Left lung (tissue), 10 donors: Measurements from ENCODE around the gene GSG1L2. TPM values are rescaled to one million over a fixed set of nuclear protein-coding genes. Genes with fewer than 3 reads are reported as not detected.

Experiments used
- ATAC-seq: fragments of 200-7000 bp; cut with Tn5 transposase; one replicate; pipeline ENCODE4 v1.9.1; 2020; ENCODE audit warnings: moderate library complexity
- DNase-seq, 4 donors: peaks; one replicate each; pipeline ENCODE4 v3.0.0-alpha.2; 2013 to 2020
- H3K27ac ChIP-seq, 2 donors: fragments of 200-600 bp; sonication (generic) in 1 of 2; one replicate each; pipeline versions ENCODE4 v1.5.0 to v1.8.0; 2020 to 2021
- H3K27me3 ChIP-seq, 2 donors: fragments of 200-600 bp; sonication (generic) in 1 of 2; one replicate each; pipeline versions ENCODE4 v1.5.0 to v1.8.0; 2020 to 2021
- H3K36me3 ChIP-seq, 2 donors: fragments of 200-600 bp; sonication (generic) in 1 of 2; one replicate each; pipeline versions ENCODE4 v1.5.0 to v1.8.0; 2020 to 2021
- H3K4me1 ChIP-seq, 2 donors: fragments of 200-600 bp; one replicate each; pipeline ENCODE4 v1.8.0; 2021
- H3K4me3 ChIP-seq, 2 donors: fragments of 200-600 bp; sonication (generic) in 1 of 2; one replicate each; pipeline versions ENCODE4 v1.5.0 to v1.8.0; 2020 to 2021; ENCODE audit warnings: mild to moderate bottlenecking in 1 of 2
- H3K9me3 ChIP-seq, 2 donors: fragments of 200-600 bp; sonication (generic) in 1 of 2; one replicate each; pipeline versions ENCODE4 v1.5.0 to v1.8.0; 2020 to 2021
- intact Hi-C, 2 donors: fragments of 100-400 bp; cut with DNase I; formaldehyde crosslinking; loops; one replicate each; pipeline versions ENCODE4 v1.11.2 to v1.14.2; 2022
- polyA plus RNA-seq, 6 donors: library from polyadenylated mRNA; unstranded; fragments of 120-200 nt; gene quantifications; one replicate each; pipeline ENCODE4 v1.2.1, GENCODE V29; 2013; ENCODE audit not compliant: insufficient read length in 6 of 6
- total RNA-seq, 2 donors: library from RNA; stranded (reverse); fragmentation: NEBNext Ultra II Directional; extraction: Animal tissue kit (Norgen Biotek cat#: 25700); gene quantifications; one replicate each; pipeline ENCODE4 v1.2.1, GENCODE V29; 2021
- TF ChIP-seq, protein P1 (sequence below), 2 donors: fragments of 200-600 bp; sonication (generic) in 1 of 2; IDR thresholded peaks; one replicate each; pipeline versions ENCODE4 v1.5.0 to v1.8.0; 2021; ENCODE audit warnings: antibody characterized with exemption in 2 of 2
- donor health status: DM: no; HTN: yes; CAD: no.
- donor health status: DM: no; HTN: no; CAD: no.

The GSG1L2 gene
- total and polyA plus RNA-seq, 8 donors, result not detected

DNA sequence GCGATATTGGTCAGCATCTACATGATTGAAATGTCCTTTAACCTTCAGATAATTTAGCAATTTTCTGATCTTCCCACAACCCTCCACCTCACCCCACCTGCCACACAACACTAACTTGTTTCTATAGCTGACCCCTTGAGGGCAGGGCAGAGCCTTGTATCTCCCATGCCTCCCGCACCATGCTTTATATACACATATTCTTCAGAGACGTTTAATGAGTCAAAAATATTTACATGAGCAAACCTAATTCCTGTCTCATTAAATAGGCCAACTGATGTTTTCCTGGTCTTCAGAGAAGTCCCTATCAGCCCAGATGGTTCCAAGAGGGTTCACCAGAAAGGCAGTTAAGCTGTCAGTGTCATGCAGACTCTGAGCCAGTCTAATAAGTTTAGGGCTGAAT, 23.9 kb downstream of the GSG1L2 start:
- no peak for ATAC-seq
- DNase-seq, result no peak
- Histone ChIP-seq H3K27ac (no peak overlapping the region), H3K9me3 (no peaks in the 10 kb centered on the region), H3K4me1 (no peaks in the 10 kb centered on the region), H3K27me3 (peaks cover 0 to 56% of the 10 kb centered on the region in 2 donors), H3K36me3 (no peaks in the 10 kb centered on the region), H3K4me3 (no peak overlapping the region)
- TF ChIP-seq, protein P1, sequence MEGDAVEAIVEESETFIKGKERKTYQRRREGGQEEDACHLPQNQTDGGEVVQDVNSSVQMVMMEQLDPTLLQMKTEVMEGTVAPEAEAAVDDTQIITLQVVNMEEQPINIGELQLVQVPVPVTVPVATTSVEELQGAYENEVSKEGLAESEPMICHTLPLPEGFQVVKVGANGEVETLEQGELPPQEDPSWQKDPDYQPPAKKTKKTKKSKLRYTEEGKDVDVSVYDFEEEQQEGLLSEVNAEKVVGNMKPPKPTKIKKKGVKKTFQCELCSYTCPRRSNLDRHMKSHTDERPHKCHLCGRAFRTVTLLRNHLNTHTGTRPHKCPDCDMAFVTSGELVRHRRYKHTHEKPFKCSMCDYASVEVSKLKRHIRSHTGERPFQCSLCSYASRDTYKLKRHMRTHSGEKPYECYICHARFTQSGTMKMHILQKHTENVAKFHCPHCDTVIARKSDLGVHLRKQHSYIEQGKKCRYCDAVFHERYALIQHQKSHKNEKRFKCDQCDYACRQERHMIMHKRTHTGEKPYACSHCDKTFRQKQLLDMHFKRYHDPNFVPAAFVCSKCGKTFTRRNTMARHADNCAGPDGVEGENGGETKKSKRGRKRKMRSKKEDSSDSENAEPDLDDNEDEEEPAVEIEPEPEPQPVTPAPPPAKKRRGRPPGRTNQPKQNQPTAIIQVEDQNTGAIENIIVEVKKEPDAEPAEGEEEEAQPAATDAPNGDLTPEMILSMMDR (IDR thresholded peaks at IDR 0.05), result no peak
- intact Hi-C loops, result no loop called here

DNA sequence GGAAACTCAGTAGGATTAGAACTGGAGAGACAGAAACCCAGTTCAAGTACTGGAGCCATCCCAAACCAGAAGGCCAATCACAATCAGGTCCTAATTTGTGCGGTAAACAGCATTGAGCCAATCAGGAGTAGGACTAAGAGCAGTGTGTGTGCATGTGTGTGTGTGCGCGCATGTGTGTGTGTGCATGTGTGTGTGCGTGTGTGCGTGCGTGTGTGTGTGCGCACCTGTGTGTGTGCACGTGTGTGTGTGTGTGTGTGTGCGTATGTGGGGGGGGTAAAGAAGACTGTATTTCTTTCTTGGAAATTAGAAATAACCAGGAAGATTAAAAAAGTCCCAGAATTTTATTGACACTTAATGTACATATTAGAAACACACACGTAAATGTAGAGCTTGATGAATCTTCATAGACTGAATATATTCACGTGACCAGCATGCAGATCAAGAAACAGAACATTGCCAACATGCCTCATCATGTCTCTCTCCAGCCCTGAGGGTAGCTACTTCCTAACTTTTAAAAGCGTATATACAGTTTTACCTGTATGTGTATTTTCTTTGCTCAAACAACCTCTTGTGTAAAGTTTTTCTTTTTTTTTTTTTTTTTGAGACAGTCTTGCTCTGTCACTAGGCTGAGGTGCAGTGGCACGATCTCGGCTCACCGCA, 29.6 kb downstream of the GSG1L2 start:
- Histone ChIP-seq H3K4me1 (no peaks in the 10 kb centered on the region), H3K36me3 (no peaks in the 10 kb centered on the region), H3K4me3 (no peak overlapping the region), H3K9me3 (no peaks in the 10 kb centered on the region), H3K27ac (no peak overlapping the region), H3K27me3 (peaks cover 0 to 13% of the 10 kb centered on the region in 2 donors)
- no peak for DNase-seq
- ATAC-seq, result no peak
- TF ChIP-seq, protein P1 (IDR thresholded peaks at IDR 0.05), result no peak
- intact Hi-C loops, result loop anchor here in 1 of 2 donors (2.0 kb wide), 1 partner anchor 18 kb away; no protein-coding TSS in a partner anchor

DNA sequence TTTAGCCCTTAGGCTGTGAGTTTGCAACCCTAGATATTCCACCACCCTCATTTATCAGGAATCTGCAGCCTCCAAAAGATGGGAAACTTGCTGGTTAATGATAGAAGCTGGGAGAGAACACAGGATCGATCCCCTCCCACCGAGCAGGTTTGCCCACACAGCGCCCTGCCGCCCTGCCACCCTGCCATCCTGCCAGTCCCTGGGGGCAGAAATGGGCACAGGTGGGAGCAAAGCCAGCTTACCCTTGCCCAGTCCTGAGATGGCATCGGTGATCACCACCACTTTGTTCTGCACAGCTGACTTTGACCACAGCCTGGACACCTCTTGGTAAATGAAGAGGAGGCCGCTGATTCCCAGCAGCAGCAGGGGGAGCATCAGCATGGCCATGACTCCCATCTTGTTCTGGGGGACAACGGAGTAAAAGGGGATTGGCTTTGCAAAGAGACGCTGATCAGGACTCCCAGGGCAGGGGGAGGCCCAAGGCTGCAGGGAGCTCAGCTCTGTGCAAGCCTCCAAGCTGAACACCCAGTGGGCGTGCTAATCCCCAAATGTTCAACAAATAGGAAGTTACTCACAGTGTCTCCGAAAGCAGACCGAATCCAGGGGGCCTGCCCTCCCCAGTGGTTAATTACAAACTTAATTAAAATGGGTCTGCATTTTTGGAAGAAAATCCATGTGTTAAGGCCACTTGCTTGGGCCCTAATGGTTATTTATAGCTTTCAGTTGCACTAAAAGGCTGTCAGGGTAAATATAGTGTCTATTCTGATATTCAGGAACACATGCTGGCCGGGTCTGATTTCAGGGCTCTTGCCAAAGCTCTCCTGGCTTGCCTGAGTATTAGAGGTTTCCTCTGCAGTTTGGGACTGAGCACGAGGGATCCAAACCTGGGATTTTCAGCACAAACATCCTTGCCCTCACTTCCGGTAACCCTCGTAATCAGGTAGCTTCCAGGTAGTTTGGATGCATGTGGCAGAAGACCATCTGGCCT, 30.7 kb downstream of the GSG1L2 start, which contains the start of gene DHRS7C:
Gene DHRS7C, minus strand, starts transcription at position 704 of the 988 bp plus-strand sequence. Its CDS starts 308 bp downstream, at position 396.
- ATAC-seq, result no peak
- Histone ChIP-seq H3K9me3 (no peaks in the 10 kb centered on the region), H3K27ac (no peak within 1 kb of the TSS), H3K4me3 (no peak within 1 kb of the TSS), H3K27me3 (peaks cover 0 to 7% of the 10 kb centered on the region in 2 donors), H3K4me1 (no peaks in the 10 kb centered on the region), H3K36me3 (no peaks in the 10 kb centered on the region)
- DNase-seq, result peak in 2 of 4 donors; percentile 25 to 67
- TF ChIP-seq, protein P1 (IDR thresholded peaks at IDR 0.05), result no peak
- intact Hi-C loops, result no loop called here

DNA sequence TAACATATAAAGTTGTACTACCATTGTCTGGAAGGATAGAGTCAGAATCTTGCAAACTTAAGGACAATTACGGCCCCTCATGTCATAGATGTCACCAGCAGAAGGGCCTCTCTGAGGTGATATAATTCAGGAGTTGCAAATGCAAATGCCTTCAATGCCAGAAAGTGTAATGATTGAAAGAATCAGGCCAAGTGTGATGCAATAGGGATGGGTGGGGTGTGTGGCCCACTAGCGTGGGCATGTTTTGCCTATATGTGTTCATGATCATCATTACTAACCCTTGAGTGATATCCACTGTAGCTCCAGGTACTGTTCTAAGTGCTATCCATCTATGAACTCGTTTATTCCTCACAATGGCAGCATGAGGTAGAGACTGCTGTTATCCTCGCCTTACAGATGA, 31.6 kb downstream of the GSG1L2 start:
- no peak overlapping the region for H3K27ac ChIP-seq
- no peak for ATAC-seq

More for the DNA sequence above, 31.6 kb downstream of the GSG1L2 start:
- intact Hi-C loops, result no loop called here
- no peak for DNase-seq
- H3K27me3 ChIP-seq, result no peaks in the 10 kb centered on the region
- H3K4me1 ChIP-seq, result no peaks in the 10 kb centered on the region
- TF ChIP-seq, protein P1 (IDR thresholded peaks at IDR 0.05), result no peak
- no peaks in the 10 kb centered on the region for H3K9me3 ChIP-seq
- H3K4me3 ChIP-seq, result no peak overlapping the region
- H3K36me3 ChIP-seq, result no peaks in the 10 kb centered on the region
